HUES48 (cell line): ENCODE data around the gene BICC1.
A peak's percentile ranks its signal among the peaks of the same experiment; 100 is the strongest.

Source experiments
- H3K27ac ChIP-seq: one replicate; pipeline ENCODE4 v1.7.0; 2013; ENCODE audit warnings: low read depth, low read length, inconsistent platforms
- H3K27me3 ChIP-seq: 2 replicates; pipeline ENCODE4 v1.6.1; 2013; ENCODE audit warnings: mild to moderate bottlenecking, low read length; ENCODE audit not compliant: control insufficient read depth, insufficient read depth
- H3K36me3 ChIP-seq: 2 replicates; pipeline ENCODE4 v1.6.1; 2013; ENCODE audit warnings: low read length; ENCODE audit not compliant: control insufficient read depth, insufficient read depth
- H3K4me1 ChIP-seq: 2 replicates; pipeline ENCODE4 v1.6.1; 2013; ENCODE audit warnings: mild to moderate bottlenecking, low read length; ENCODE audit not compliant: control insufficient read depth, insufficient read depth
- H3K4me3 ChIP-seq: 2 replicates; pipeline ENCODE4 v1.5.1; 2013; ENCODE audit warnings: mild to moderate bottlenecking, low read depth, low read length
- H3K9ac ChIP-seq: 2 replicates; pipeline ENCODE4 v1.6.1; 2013; ENCODE audit warnings: mild to moderate bottlenecking, low read depth, low read length, moderate library complexity
- H3K9me3 ChIP-seq: 2 replicates; pipeline ENCODE4 v1.6.1; 2013; ENCODE audit warnings: low read length; ENCODE audit not compliant: control insufficient read depth, insufficient read depth

The BICC1 gene

DNA sequence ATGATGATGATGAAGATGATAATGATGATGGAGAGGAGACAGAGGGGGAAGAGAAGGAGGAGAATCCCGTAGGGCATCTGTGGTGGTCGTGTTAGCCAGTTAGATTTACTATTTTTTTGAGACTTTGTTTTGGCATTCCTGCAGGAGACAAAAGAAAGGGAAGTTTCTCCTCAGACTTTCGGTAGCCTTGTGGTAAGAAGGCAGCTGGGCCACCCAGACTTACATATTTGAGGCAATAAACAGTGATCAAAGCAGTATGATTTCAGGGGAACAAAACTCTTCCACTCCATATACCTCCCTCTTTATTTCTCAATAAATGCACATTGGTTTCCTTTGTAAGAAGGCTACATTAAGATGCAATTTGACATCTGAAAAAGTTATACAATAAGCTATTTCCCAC is 32.4 kb upstream of the BICC1 start:
- H3K4me3 ChIP-seq, result no peak overlapping the region

DNA sequence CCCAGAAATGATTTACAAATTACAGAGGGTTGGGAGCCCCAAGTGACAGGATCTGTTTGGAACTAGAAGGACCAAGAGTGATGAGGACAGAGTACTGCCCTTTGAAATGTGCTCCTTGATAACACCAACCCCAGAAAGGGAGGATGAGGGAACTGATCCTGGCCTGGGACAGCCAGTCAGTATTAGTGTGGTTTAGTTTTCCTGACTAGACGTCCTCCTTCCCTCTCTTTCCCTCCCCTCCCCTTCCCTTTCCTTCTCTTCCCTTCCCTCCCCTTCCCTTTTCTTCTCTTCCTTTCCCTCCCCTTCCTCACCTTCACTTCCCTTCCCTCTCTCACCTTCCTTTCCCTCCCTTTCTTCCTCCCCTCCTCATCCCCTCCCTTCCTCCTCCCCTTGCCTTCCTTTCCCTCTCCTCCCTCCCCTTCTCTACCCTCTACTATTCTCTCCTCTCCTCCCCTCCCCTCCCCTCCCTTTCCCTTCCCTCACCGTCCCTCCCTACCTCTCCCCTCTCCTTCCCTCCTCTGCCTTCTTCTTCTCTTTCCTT is 31.0 kb upstream of the BICC1 start:
- H3K9me3 ChIP-seq, result no peaks in the 10 kb centered on the region
- H3K36me3 ChIP-seq, result no peaks in the 10 kb centered on the region
- no peak overlapping the region for H3K4me3 ChIP-seq
- H3K4me1 ChIP-seq, result peaks cover 23% of the 10 kb centered on the region
- no peak overlapping the region for H3K27ac ChIP-seq
- no peak overlapping the region for H3K9ac ChIP-seq
- no peaks in the 10 kb centered on the region for H3K27me3 ChIP-seq

More for the DNA sequence above, 32.4 kb upstream of the BICC1 start:
- no peaks in the 10 kb centered on the region for H3K36me3 ChIP-seq
- no peaks in the 10 kb centered on the region for H3K27me3 ChIP-seq
- H3K4me1 ChIP-seq, result peaks cover 28% of the 10 kb centered on the region
- H3K9ac ChIP-seq, result no peak overlapping the region
- no peaks in the 10 kb centered on the region for H3K9me3 ChIP-seq
- H3K27ac ChIP-seq, result no peak overlapping the region

DNA sequence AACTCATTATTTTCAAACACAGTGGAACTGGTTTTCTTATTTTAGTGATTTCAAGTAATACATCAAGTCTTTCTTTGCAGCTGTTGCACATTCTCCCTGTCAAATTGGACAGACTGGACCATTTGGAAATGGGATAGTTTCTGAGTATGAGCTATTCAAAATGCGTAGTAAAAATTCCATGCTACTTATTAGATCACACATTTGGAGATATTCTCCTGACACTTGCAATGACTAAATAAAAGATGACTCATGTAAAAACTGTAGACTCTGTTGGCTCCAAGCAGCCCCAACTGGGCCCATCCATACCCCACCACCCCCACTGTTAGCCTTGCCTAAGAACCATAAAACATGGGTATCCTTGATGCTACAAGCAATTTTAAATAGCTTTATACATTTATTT is 25.9 kb upstream of the BICC1 start:
- H3K4me1 ChIP-seq, result peaks cover 8% of the 10 kb centered on the region; the same call in 1 of the 2 replicates
- no peak overlapping the region for H3K4me3 ChIP-seq
- no peak overlapping the region for H3K27ac ChIP-seq
- no peak overlapping the region for H3K9ac ChIP-seq
- no peaks in the 10 kb centered on the region for H3K9me3 ChIP-seq
- no peaks in the 10 kb centered on the region for H3K27me3 ChIP-seq
- H3K36me3 ChIP-seq, result no peaks in the 10 kb centered on the region

DNA sequence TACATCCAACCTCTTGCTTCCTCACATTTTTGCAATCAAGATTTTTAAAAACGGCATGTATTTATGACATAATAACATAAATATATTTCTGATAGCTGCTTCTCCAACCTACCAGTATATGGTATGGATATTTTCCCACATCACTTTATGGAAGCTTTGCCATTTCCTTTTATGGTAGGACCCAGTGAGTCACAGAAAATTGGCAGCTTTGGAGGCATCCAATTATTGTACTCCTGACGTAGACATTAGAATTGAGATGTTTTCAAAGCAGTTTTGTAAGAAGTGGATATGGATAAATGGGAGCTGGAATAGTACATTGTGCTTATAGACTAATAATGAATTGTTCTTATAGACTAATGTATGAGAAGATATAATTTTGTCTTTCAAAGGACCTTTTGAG is 23.8 kb upstream of the BICC1 start:
- no peaks in the 10 kb centered on the region for H3K4me1 ChIP-seq
- no peaks in the 10 kb centered on the region for H3K36me3 ChIP-seq
- no peaks in the 10 kb centered on the region for H3K9me3 ChIP-seq
- no peak overlapping the region for H3K4me3 ChIP-seq
- no peaks in the 10 kb centered on the region for H3K27me3 ChIP-seq
- H3K9ac ChIP-seq, result no peak overlapping the region
- H3K27ac ChIP-seq, result no peak overlapping the region

DNA sequence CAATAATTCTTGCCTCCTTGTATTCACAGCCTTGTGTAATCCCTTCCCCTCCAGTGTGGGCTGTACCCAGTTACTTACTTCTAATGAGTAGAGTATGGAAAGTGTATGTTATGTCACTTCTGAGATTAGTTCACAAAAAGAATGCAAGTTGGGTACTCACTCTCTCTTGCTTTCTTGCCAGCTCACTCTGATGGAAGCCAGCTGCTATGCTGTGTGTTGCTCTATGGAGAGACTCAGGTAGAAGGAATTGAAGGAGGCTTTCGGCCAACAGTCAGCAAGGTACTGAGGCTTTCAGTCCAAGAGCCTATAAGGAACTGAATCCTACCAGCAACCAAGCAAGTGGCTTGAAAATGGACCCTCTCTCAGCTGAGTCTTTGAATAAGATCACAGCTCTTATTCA is 9.7 kb upstream of the BICC1 start:
- Histone ChIP-seq H3K27ac (no peak overlapping the region), H3K4me1 (peaks cover 7% of the 10 kb centered on the region), H3K27me3 (no peaks in the 10 kb centered on the region), H3K36me3 (no peaks in the 10 kb centered on the region), H3K9ac (no peak overlapping the region), H3K9me3 (no peaks in the 10 kb centered on the region), H3K4me3 (no peak overlapping the region)

GRCh38 chr10:58508316-58508715 is 4.4 kb upstream of the BICC1 start:
- Histone ChIP-seq H3K9me3 (no peaks in the 10 kb centered on the region), H3K9ac (no peak overlapping the region), H3K27ac (no peak overlapping the region), H3K4me1 (peaks cover 7% of the 10 kb centered on the region), H3K36me3 (no peaks in the 10 kb centered on the region), H3K4me3 (no peak overlapping the region), H3K27me3 (peaks cover 26% of the 10 kb centered on the region)

- no peaks in the 10 kb centered on the region for H3K36me3 ChIP-seq
- H3K9me3 ChIP-seq, result no peaks in the 10 kb centered on the region
- peak overlapping the region; percentile 80 for H3K4me3 ChIP-seq
- peaks cover 49% of the 10 kb centered on the region for H3K27me3 ChIP-seq
- H3K4me1 ChIP-seq, result peaks cover 7% of the 10 kb centered on the region; the same call in 1 of the 2 replicates
- no peak overlapping the region for H3K9ac ChIP-seq
- H3K27ac ChIP-seq, result no peak overlapping the region
Measured at GRCh38 chr10:58511765-58512490, 744 bp upstream of the BICC1 start.

GRCh38 chr10:58513188-58514110 is 777 bp downstream of the BICC1 start:
- Histone ChIP-seq H3K9ac (peak overlapping the region; percentile 53), H3K27me3 (peaks cover 49% of the 10 kb centered on the region), H3K4me1 (peaks cover 7% of the 10 kb centered on the region; the same call in 1 of the 2 replicates)

GRCh38 chr10:58514111-58514770 is 1.6 kb downstream of the BICC1 start:
- Histone ChIP-seq H3K36me3 (no peaks in the 10 kb centered on the region), H3K4me1 (peaks cover 7% of the 10 kb centered on the region; the same call in 1 of the 2 replicates), H3K9me3 (no peaks in the 10 kb centered on the region), H3K4me3 (peak overlapping the region; percentile 80; the same call in 1 of the 2 replicates), H3K27me3 (peaks cover 49% of the 10 kb centered on the region), H3K27ac (no peak overlapping the region), H3K9ac (no peak overlapping the region)

More at GRCh38 chr10:58513188-58514110, 777 bp downstream of the BICC1 start:
- Histone ChIP-seq H3K27ac (no peak overlapping the region), H3K4me3 (peak overlapping the region; percentile 80), H3K36me3 (no peaks in the 10 kb centered on the region), H3K9me3 (no peaks in the 10 kb centered on the region)

DNA sequence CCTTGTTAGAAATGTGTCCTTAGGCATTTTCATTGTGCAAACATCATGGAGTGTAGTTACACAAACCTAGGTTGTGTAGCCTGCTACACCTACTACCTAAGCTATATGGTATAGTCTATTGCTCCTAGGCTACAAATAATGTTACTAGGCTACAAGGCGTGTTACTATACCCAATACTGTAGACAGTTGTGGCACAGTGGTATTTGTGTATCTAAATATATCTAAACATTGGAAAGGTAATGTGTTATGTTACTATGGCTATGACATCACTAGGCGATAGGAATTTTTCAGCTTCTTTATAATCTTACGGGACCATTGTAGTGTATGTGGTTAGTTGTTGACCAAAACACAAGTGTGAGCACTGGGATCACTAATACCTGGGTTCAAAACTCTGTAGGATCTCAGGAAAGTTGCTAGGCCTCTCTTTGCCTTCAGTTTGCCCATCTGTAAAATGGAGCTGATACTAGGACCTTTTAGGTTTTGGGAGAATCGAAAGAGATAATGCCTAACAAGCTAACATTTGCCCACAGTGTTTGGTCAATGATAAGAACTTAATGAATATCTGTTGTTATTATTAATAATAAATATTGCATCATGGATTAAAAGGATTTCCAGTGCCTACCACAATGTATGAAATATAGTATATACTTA is 2.7 kb downstream of the BICC1 start:
- Histone ChIP-seq H3K27ac (no peak overlapping the region), H3K4me1 (peaks cover 7% of the 10 kb centered on the region; the same call in 1 of the 2 replicates), H3K27me3 (peaks cover 49% of the 10 kb centered on the region), H3K9ac (no peak overlapping the region), H3K9me3 (no peaks in the 10 kb centered on the region), H3K4me3 (no peak overlapping the region), H3K36me3 (no peaks in the 10 kb centered on the region)
